Astrocyte (in vitro differentiated cells and primary cell): Measurements from ENCODE around the gene COL26A1.

Experiments
- EZH2 ChIP-seq: IDR thresholded peaks from 2 replicates; pipeline ENCODE4 v1.6.1; 2012; ENCODE audit warnings: mild to moderate bottlenecking, low read length, inconsistent platforms; ENCODE audit not compliant: insufficient read depth
- TF ChIP-seq, protein P1 (sequence below): IDR thresholded peaks from 2 replicates; pipeline ENCODE4 v1.5.1; 2011; ENCODE audit warnings: low read depth, mild to moderate bottlenecking, inconsistent platforms, low read length, moderate library complexity; ENCODE audit not compliant: insufficient read depth

DNA sequence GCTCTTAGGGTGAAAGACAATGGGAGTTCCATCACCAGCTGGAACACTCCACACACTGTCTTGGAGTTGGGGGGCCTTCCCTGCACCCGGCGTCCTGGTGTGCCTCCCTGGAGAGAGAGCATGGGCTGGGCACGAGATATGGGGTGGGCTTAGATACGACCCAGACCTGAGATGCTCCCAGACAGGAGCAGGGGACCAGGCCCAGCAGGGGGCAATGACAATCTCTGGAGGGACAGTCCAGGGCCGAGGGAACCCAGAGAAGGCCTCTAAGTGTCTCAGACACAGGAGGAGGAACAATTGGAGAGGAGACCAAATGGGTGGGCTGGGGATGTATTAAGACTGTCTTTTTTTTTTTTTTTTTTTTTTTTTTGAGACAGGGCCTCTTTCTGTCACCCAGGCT, 226.4 kb downstream of the COL26A1 start:
- TF ChIP-seq, protein P1, sequence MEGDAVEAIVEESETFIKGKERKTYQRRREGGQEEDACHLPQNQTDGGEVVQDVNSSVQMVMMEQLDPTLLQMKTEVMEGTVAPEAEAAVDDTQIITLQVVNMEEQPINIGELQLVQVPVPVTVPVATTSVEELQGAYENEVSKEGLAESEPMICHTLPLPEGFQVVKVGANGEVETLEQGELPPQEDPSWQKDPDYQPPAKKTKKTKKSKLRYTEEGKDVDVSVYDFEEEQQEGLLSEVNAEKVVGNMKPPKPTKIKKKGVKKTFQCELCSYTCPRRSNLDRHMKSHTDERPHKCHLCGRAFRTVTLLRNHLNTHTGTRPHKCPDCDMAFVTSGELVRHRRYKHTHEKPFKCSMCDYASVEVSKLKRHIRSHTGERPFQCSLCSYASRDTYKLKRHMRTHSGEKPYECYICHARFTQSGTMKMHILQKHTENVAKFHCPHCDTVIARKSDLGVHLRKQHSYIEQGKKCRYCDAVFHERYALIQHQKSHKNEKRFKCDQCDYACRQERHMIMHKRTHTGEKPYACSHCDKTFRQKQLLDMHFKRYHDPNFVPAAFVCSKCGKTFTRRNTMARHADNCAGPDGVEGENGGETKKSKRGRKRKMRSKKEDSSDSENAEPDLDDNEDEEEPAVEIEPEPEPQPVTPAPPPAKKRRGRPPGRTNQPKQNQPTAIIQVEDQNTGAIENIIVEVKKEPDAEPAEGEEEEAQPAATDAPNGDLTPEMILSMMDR, result no peak
- TF ChIP-seq EZH2, result no peak
